H1 (cell line): Measurements from ENCODE around the gene APOBEC3G. TPM values are rescaled to one million over a fixed set of nuclear protein-coding genes. Genes with fewer than 3 reads are reported as not detected.

Experiments used
- CTCF ChIA-PET: fragments of 300-600 bp; sonication (Branson Sonifier 250); formaldehyde crosslinking; loops from one replicate; lab custom pipeline; 2021; ENCODE audit not compliant: partially characterized antibody; lab: Charles Lee
- POLR2A ChIA-PET: fragments of 300-600 bp; sonication (Branson Sonifier 250); formaldehyde crosslinking; loops from one replicate; lab custom pipeline; 2021; ENCODE audit warnings: inconsistent platforms; ENCODE audit not compliant: partially characterized antibody; lab: Charles Lee
- DNase-seq, 2 experiments: peaks; one replicate each; pipeline versions ENCODE4 v3.0.0 to v3.0.0-alpha.2; 2010 to 2022; ENCODE audit warnings: low spot score in 2 of 2, low read depth in 1 of 2, mixed read lengths in 1 of 2
- FAIRE-seq: peaks from 2 replicates; lab custom pipeline; 2011; peaks lifted over from hg19 to GRCh38; lab: Jason Lieb, UNC
- H2AFZ ChIP-seq: 2 replicates; pipeline ENCODE4 v1.8.1; 2012; ENCODE audit warnings: low read length, inconsistent platforms
- H2AK5ac ChIP-seq: 2 replicates; pipeline ENCODE4 v1.6.1; 2013; ENCODE audit warnings: low read depth, low read length
- H2BK120ac ChIP-seq: replicated peaks from 2 replicates; pipeline ENCODE3; 2013; ENCODE audit warnings: low read depth, low read length, inconsistent platforms
- H2BK12ac ChIP-seq: 2 replicates; pipeline ENCODE4 v1.6.1; 2013; ENCODE audit warnings: low read depth, low read length
- H2BK15ac ChIP-seq: 2 replicates; pipeline ENCODE4 v1.6.1; 2013; ENCODE audit warnings: low read length
- H2BK20ac ChIP-seq: 2 replicates; pipeline ENCODE4 v1.6.1; 2013; ENCODE audit warnings: low read length
- H2BK5ac ChIP-seq: 2 replicates; pipeline ENCODE4 v1.6.1; 2013; ENCODE audit warnings: low read depth, low read length
- H3K14ac ChIP-seq: 2 replicates; pipeline ENCODE4 v1.6.1; 2013; ENCODE audit warnings: inconsistent platforms; ENCODE audit not compliant: insufficient read length
- H3K18ac ChIP-seq: 2 replicates; pipeline ENCODE4 v1.6.1; 2013; ENCODE audit warnings: low read length; ENCODE audit errors: extremely low read depth
- H3K23ac ChIP-seq: 2 replicates; pipeline ENCODE4 v1.6.1; 2013; ENCODE audit warnings: inconsistent platforms; ENCODE audit not compliant: insufficient read length
- H3K23me2 ChIP-seq: 2 replicates; pipeline ENCODE4 v1.6.1; 2013; ENCODE audit warnings: low read depth, low read length
- H3K27ac ChIP-seq: 2 replicates; pipeline ENCODE4 v1.6.1; 2011; ENCODE audit warnings: low read depth, low read length, inconsistent platforms
- H3K27me3 ChIP-seq, 4 experiments: replicated peaks in 1 of 4; 1 replicate in 1 of 4; 2 replicates in 3 of 4; pipeline versions ENCODE4 v1.6.1 to v1.8.1; 2011 to 2013; ENCODE audit warnings: low read length in 3 of 4, mild to moderate bottlenecking in 3 of 4, inconsistent platforms in 2 of 4, mixed read lengths in 2 of 4, moderate library complexity in 1 of 4; ENCODE audit not compliant: control insufficient read depth in 3 of 4, insufficient read depth in 3 of 4; ENCODE audit errors: extremely low read depth in 1 of 4
- H3K36me3 ChIP-seq, 4 experiments: 2 replicates each; pipeline versions ENCODE4 v1.6.1 to v1.8.1; 2011 to 2013; ENCODE audit warnings: mild to moderate bottlenecking in 4 of 4, low read length in 3 of 4, moderate library complexity in 2 of 4, control low read depth in 1 of 4, inconsistent platforms in 1 of 4; ENCODE audit not compliant: insufficient read depth in 4 of 4, control insufficient read depth in 2 of 4
- H3K4ac ChIP-seq: replicated peaks from 2 replicates; pipeline ENCODE3; 2013; ENCODE audit warnings: low read length, low read depth, mixed read lengths, inconsistent platforms; ENCODE audit not compliant: insufficient read length
- H3K4me1 ChIP-seq, 4 experiments: replicated peaks in 1 of 4; 1 replicate in 1 of 4; 2 replicates in 3 of 4; pipeline versions ENCODE4 v1.6.1 to v1.8.1; 2011 to 2013; ENCODE audit warnings: low read length in 3 of 4, inconsistent platforms in 2 of 4, mixed read lengths in 1 of 4; ENCODE audit not compliant: insufficient read depth in 4 of 4, control insufficient read depth in 3 of 4
- H3K4me2 ChIP-seq, 2 experiments: 2 replicates each; pipeline versions ENCODE4 v1.6.1 to v1.8.1; 2011 to 2013; ENCODE audit warnings: low read depth in 2 of 2, low read length in 2 of 2, control low read depth in 1 of 2, inconsistent platforms in 1 of 2, mild to moderate bottlenecking in 1 of 2; ENCODE audit not compliant: insufficient read depth in 1 of 2
- H3K4me3 ChIP-seq, 4 experiments: fragments of 200-600, 300-600 bp in 1 of 4; sonication (generic), shearing (Covaris generic), sonication (Bioruptor Twin) in 1 of 4; 2 replicates each; pipeline versions ENCODE4 v1.5.1 to v1.8.1; 2011 to 2016; ENCODE audit warnings: low read length in 4 of 4, low read depth in 3 of 4, control low read depth in 2 of 4, inconsistent platforms in 2 of 4, mild to moderate bottlenecking in 2 of 4, mixed read lengths in 1 of 4, moderate library complexity in 1 of 4; ENCODE audit not compliant: insufficient read depth in 2 of 4; ENCODE audit errors: extremely low read depth in 1 of 4
- H3K56ac ChIP-seq: replicated peaks from 2 replicates; pipeline ENCODE3; 2013; ENCODE audit warnings: low read depth, mild to moderate bottlenecking, mixed read lengths, low read length, inconsistent platforms; ENCODE audit not compliant: insufficient read length
- H3K79me1 ChIP-seq: 2 replicates; pipeline ENCODE4 v1.6.1; 2013; ENCODE audit warnings: low read depth, low read length, control low read depth
- H3K79me2 ChIP-seq, 2 experiments: 2 replicates each; pipeline versions ENCODE4 v1.6.1 to v1.8.1; 2012 to 2013; ENCODE audit warnings: low read length in 2 of 2, mild to moderate bottlenecking in 2 of 2, inconsistent platforms in 1 of 2; ENCODE audit not compliant: insufficient read depth in 2 of 2, control insufficient read depth in 1 of 2
- H3K9ac ChIP-seq, 4 experiments: replicated peaks in 1 of 4; 1 replicate in 1 of 4; 2 replicates in 3 of 4; pipeline versions ENCODE4 v1.6.1 to v1.8.1; 2011 to 2013; ENCODE audit warnings: low read depth in 3 of 4, low read length in 3 of 4, control low read depth in 2 of 4, mild to moderate bottlenecking in 2 of 4, moderate library complexity in 2 of 4, inconsistent platforms in 1 of 4; ENCODE audit errors: extremely low read depth in 1 of 4
- H3K9me3 ChIP-seq, 2 experiments: 2 replicates each; pipeline versions ENCODE4 v1.6.1 to v1.8.1; 2012 to 2013; ENCODE audit warnings: mild to moderate bottlenecking in 2 of 2, moderate library complexity in 2 of 2, control low read depth in 1 of 2, inconsistent platforms in 1 of 2, low read depth in 1 of 2, low read length in 1 of 2, mixed read lengths in 1 of 2; ENCODE audit not compliant: insufficient read depth in 2 of 2
- H4K20me1 ChIP-seq, 2 experiments: replicated peaks in 1 of 2; 2 replicates each; pipeline versions ENCODE3 to v1.8.1; 2011 to 2013; ENCODE audit warnings: inconsistent platforms in 2 of 2, low read length in 2 of 2, mild to moderate bottlenecking in 1 of 2; ENCODE audit not compliant: insufficient read depth in 2 of 2, control insufficient read depth in 1 of 2
- H4K5ac ChIP-seq: 2 replicates; pipeline ENCODE4 v1.6.1; 2013; ENCODE audit warnings: low read length, low read depth, mixed read lengths, inconsistent platforms; ENCODE audit not compliant: insufficient read length
- H4K8ac ChIP-seq: 2 replicates; pipeline ENCODE4 v1.8.0; 2013; ENCODE audit warnings: mild to moderate bottlenecking, moderate library complexity, low read length, inconsistent platforms; ENCODE audit not compliant: insufficient read depth; ENCODE audit errors: extremely low read depth
- H4K91ac ChIP-seq: replicated peaks from 2 replicates; pipeline ENCODE3; 2013; ENCODE audit warnings: low read length, mixed read lengths, inconsistent platforms; ENCODE audit not compliant: insufficient read length
- BACH1 ChIP-seq: IDR thresholded peaks from 2 replicates; pipeline ENCODE4 v1.6.1; 2012; ENCODE audit warnings: low read length, improper control_type of control experiment
- CHD1 ChIP-seq: IDR thresholded peaks from 2 replicates; pipeline ENCODE4 v1.6.1; 2012; ENCODE audit warnings: low read depth, low read length, improper control_type of control experiment
- CTBP2 ChIP-seq: IDR thresholded peaks from 2 replicates; pipeline ENCODE4 v1.7.0; 2011; ENCODE audit warnings: borderline replicate concordance, mild to moderate bottlenecking, moderate library complexity, mixed read lengths, low read length; ENCODE audit not compliant: insufficient read depth, insufficient read length
- EZH2 ChIP-seq: fragments of 200-600 bp; sonication (generic); IDR thresholded peaks from 2 replicates; pipeline ENCODE4 v1.7.1; 2012; ENCODE audit warnings: low read depth, mild to moderate bottlenecking, moderate library complexity, low read length, inconsistent platforms; ENCODE audit not compliant: severe bottlenecking
- FOSL1 ChIP-seq: IDR thresholded peaks from 2 replicates; pipeline ENCODE4 v1.6.1; 2011; ENCODE audit warnings: mild to moderate bottlenecking, low read depth, low read length, moderate library complexity; ENCODE audit not compliant: insufficient read depth
- GABPA ChIP-seq: IDR thresholded peaks from 2 replicates; pipeline ENCODE4 v1.6.1; 2011; ENCODE audit warnings: mild to moderate bottlenecking, low read length, moderate library complexity, borderline replicate concordance; ENCODE audit not compliant: insufficient read depth
- NANOG ChIP-seq: IDR thresholded peaks from 2 replicates; pipeline ENCODE4 v1.6.1; 2011; ENCODE audit warnings: low read length, low read depth, mild to moderate bottlenecking, inconsistent platforms; ENCODE audit not compliant: insufficient read depth, poor library complexity, severe bottlenecking
- NRF1 ChIP-seq: IDR thresholded peaks from 2 replicates; pipeline ENCODE4 v1.6.1; 2011; ENCODE audit warnings: mild to moderate bottlenecking, low read depth, low read length, improper control_type of control experiment
- POLR2A ChIP-seq, 2 experiments: IDR thresholded peaks; 1 replicate in 1 of 2; 2 replicates in 1 of 2; pipeline ENCODE4 v1.6.1; 2011; ENCODE audit warnings: low read depth in 2 of 2, low read length in 2 of 2, mild to moderate bottlenecking in 2 of 2; ENCODE audit errors: control extremely low read depth in 1 of 2
- RBBP5 ChIP-seq: IDR thresholded peaks from 2 replicates; pipeline ENCODE4 v1.7.1; 2012; ENCODE audit warnings: low read depth, mild to moderate bottlenecking, inconsistent platforms, low read length, moderate library complexity, borderline replicate concordance
- SIRT6 ChIP-seq: IDR thresholded peaks from one replicate; pipeline ENCODE4 v1.7.1; 2012; ENCODE audit warnings: low read length, inconsistent platforms
- SP1 ChIP-seq: IDR thresholded peaks from 2 replicates; pipeline ENCODE4 v1.6.1; 2011; ENCODE audit warnings: low read depth, low read length
- SP4 ChIP-seq: IDR thresholded peaks from 2 replicates; pipeline ENCODE4 v1.6.1; 2012; ENCODE audit warnings: low read length, inconsistent platforms
- SUZ12 ChIP-seq: fragments of 200-600 bp; sonication (generic); IDR thresholded peaks from 2 replicates; pipeline ENCODE4 v1.6.1; 2012; ENCODE audit warnings: mild to moderate bottlenecking, inconsistent platforms, low read length, moderate library complexity, mixed read lengths
- TEAD4 ChIP-seq: IDR thresholded peaks from 2 replicates; pipeline ENCODE4 v1.6.1; 2012; ENCODE audit warnings: low read depth, low read length, inconsistent platforms, mixed read lengths
- WGBS, 2 experiments: shearing (Covaris generic) in 1 of 2; methylation state at CpG; one replicate each; pipeline versions ENCODE4 v1.1.6 to v1.1.7; 2013 to 2015; ENCODE audit warnings: low lambda C conversion rate in 2 of 2, mixed read lengths in 2 of 2, inconsistent platforms in 1 of 2, low coverage in 1 of 2, missing lambda C conversion rate in 1 of 2; ENCODE audit not compliant: insufficient replicate concordance in 2 of 2, insufficient coverage in 1 of 2, insufficient read length in 1 of 2; ENCODE audit errors: extremely low coverage in 1 of 2, missing lambda C conversion rate in 1 of 2; 5-methylcytosine and 5-hydroxymethylcytosine counted together
- polyA plus RNA-seq, 7 experiments: library from polyadenylated mRNA; depleted of rRNA in 3 of 7; stranded (reverse) in 5 of 7; unstranded in 2 of 7; fragments of >200 nt in 5 of 7; fragments of 200-250 nt in 2 of 7; gene quantifications; 1 replicate in 5 of 7; 2 replicates in 1 of 7; 4 replicates in 1 of 7; pipeline versions ENCODE4 v1.2.1 to v1.2.3, GENCODE V29; 2011 to 2013; ENCODE audit warnings: missing spikeins in 2 of 7, mixed read lengths in 2 of 7
- total RNA-seq: library from RNA; stranded (reverse); fragmentation: NEBNext Ultra II Directional; extraction: Animal tissue kit (Norgen Biotek cat#: 25700); gene quantifications from 2 replicates; pipeline ENCODE4 v1.2.1, GENCODE V29; 2021

The APOBEC3G gene
- total and polyA plus RNA-seq, 2 of the 8 experiments (the other 6 are each of a cell fraction or from before 2014, with no cell fraction given), result 1.7 to 2.0 TPM

DNA sequence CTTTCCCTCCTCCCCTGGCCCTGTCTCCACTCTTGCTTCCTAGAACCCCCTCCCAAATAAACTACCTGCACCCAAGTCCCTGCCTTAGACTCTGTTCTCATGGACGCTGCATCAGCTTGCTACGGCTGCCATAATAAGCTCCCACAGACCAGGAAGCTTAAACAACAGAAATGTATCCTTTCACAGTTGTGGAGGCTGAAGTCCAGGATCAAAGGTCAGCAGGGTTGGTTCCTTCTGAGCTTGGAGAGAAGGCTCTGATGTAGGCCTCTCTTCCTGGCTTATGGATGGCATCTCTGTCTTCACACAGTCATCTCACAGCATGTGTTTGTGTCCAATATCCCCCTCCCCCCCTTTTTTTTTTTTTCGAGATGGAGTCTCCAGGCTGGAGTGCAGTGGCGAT is 52.0 kb downstream of the APOBEC3G start:
- H2BK12ac ChIP-seq, result no peak overlapping the region
- 82% methylated on average over 3 of the region's 4 CpGs; no CpG with 5 or more reads in 1 of the 2 experiments for WGBS, 2 experiments
- H3K23ac ChIP-seq, result no peak overlapping the region
- H4K20me1 ChIP-seq, result no peaks in the 10 kb centered on the region
- H3K36me3 ChIP-seq, result no peaks in the 10 kb centered on the region
- H2BK5ac ChIP-seq, result no peak overlapping the region
- H3K4me1 ChIP-seq, result peaks cover 6 to 18% (median 7%) of the 10 kb centered on the region in 4 experiments; a peak in 5 of 7 replicates
- H2BK15ac ChIP-seq, result no peak overlapping the region
- no peak overlapping the region for H3K18ac ChIP-seq
- no peak overlapping the region for H2AK5ac ChIP-seq
- H4K8ac ChIP-seq, result no peak overlapping the region
- H4K91ac ChIP-seq, result no peak overlapping the region
- H3K14ac ChIP-seq, result no peak overlapping the region
- no peak overlapping the region for H3K56ac ChIP-seq
- no peak overlapping the region for H3K9ac ChIP-seq
- H3K27me3 ChIP-seq, result no peaks in the 10 kb centered on the region
- H2BK20ac ChIP-seq, result no peak overlapping the region
- no peak overlapping the region for H2BK120ac ChIP-seq
- CTCF ChIA-PET, result interaction anchor here (0.8 to 1.4 kb wide), 2 partner anchors 61 to 81 kb away, joined by 4 read pairs; no protein-coding TSS in a partner anchor
- TF ChIP-seq SP4 (no peak), NANOG (no peak), SIRT6 (no peak), BACH1 (no peak), RBBP5 (no peak), EZH2 (no peak), CTBP2 (no peak), SP1 (no peak), NRF1 (no peak), CHD1 (no peak), POLR2A (IDR thresholded peaks at IDR 0.05; ENCODE audit: control extremely low read depth in 1 of 2, low read depth in 2 of 2, low read length in 2 of 2) (no peak), FOSL1 (no peak), GABPA (no peak), TEAD4 (no peak), SUZ12 (no peak)
- H3K27ac ChIP-seq, result no peak overlapping the region
- no peak overlapping the region for H3K4ac ChIP-seq
- H3K79me2 ChIP-seq, result no peaks in the 10 kb centered on the region
- H3K4me3 ChIP-seq, result no peak overlapping the region
- 0 out of 4 replicates have a peak, but pooled peaks cover 0 to 3% of the 10 kb centered on the region in 2 experiments for H3K9me3 ChIP-seq
- H3K23me2 ChIP-seq, result no peaks in the 10 kb centered on the region
- no peak overlapping the region for H3K4me2 ChIP-seq
- DNase-seq, result no peak
- POLR2A ChIA-PET, result interaction anchor here (0.8 to 7.4 kb wide), 3 partner anchors 21 to 813 kb away, joined by 4 to 67 read pairs (median 5); partner anchors contain the start of gene RPL3
- no peak overlapping the region for H2AFZ ChIP-seq
- H3K79me1 ChIP-seq, result no peaks in the 10 kb centered on the region
- H4K5ac ChIP-seq, result no peak overlapping the region
- FAIRE-seq, result no peak
